OCI-LY3 (cell line): ENCODE results near the gene FAM219A.

ENCODE experiments used
- H2AFZ ChIP-seq: fragments of 200-600, 300-600 bp; shearing (Covaris generic); 2 replicates; pipeline ENCODE4 v1.6.0; 2014; ENCODE audit warnings: antibody characterized with exemption, low read depth, low read length
- H3K27ac ChIP-seq: fragments of 200-600, 300-600 bp; sonication (generic); 2 replicates; pipeline ENCODE4 v1.5.1; 2014; ENCODE audit warnings: mild to moderate bottlenecking, low read length, moderate library complexity, mixed read lengths
- H3K27me3 ChIP-seq: fragments of 200-600, 300-600 bp; sonication (generic); 2 replicates; pipeline ENCODE4 v1.6.1; 2014; ENCODE audit warnings: low read depth, low read length, mixed read lengths
- H3K36me3 ChIP-seq: fragments of 200-600, 300-600 bp; sonication (generic); replicated peaks from 2 replicates; pipeline ENCODE3; 2014; ENCODE audit warnings: low read depth, low read length, mixed read lengths
- H3K4me1 ChIP-seq: fragments of 300-600, 200-600 bp; sonication (generic); 2 replicates; pipeline ENCODE4 v1.6.1; 2014; ENCODE audit warnings: low read length, mixed read lengths
- H3K4me2 ChIP-seq: fragments of 200-600, 300-600 bp; sonication (generic); 2 replicates; pipeline ENCODE4 v1.6.1; 2014; ENCODE audit warnings: low read length, mixed read lengths
- H3K4me3 ChIP-seq: fragments of 300-600, 200-600 bp; sonication (generic); 2 replicates; pipeline ENCODE4 v1.5.1; 2014; ENCODE audit warnings: antibody characterized with exemption, mild to moderate bottlenecking, low read length, moderate library complexity
- H3K79me2 ChIP-seq: fragments of 300-600, 200-600 bp; shearing (Covaris generic); 2 replicates; pipeline ENCODE4 v1.6.1; 2014; ENCODE audit warnings: mild to moderate bottlenecking, low read length, mixed read lengths
- H3K9ac ChIP-seq: fragments of 300-600, 200-600 bp; shearing (Covaris generic); 2 replicates; pipeline ENCODE4 v1.6.0; 2014; ENCODE audit warnings: mild to moderate bottlenecking, low read length, moderate library complexity
- H3K9me3 ChIP-seq: fragments of 200-600, 300-600 bp; shearing (Covaris generic); 2 replicates; pipeline ENCODE4 v1.6.1; 2014; ENCODE audit warnings: low read length, mixed read lengths; ENCODE audit not compliant: insufficient read depth
- H4K20me1 ChIP-seq: fragments of 200-600, 300-600 bp; sonication (generic); 2 replicates; pipeline ENCODE4 v1.6.1; 2016; ENCODE audit warnings: low read length, mixed read lengths; ENCODE audit not compliant: insufficient read depth
- CTCF ChIP-seq: fragments of 200-600, 300-600 bp; sonication (generic); IDR thresholded peaks from 2 replicates; pipeline ENCODE4 v1.5.1; 2014; ENCODE audit warnings: antibody characterized with exemption, low read length, low read depth
- EZH2phosphoT487 ChIP-seq: fragments of 200-600 bp; shearing (Covaris generic); IDR thresholded peaks from 2 replicates; pipeline ENCODE4 v1.6.1; 2018; ENCODE audit warnings: antibody characterized with exemption, mixed run types, low read depth

FAM219A gene

DNA sequence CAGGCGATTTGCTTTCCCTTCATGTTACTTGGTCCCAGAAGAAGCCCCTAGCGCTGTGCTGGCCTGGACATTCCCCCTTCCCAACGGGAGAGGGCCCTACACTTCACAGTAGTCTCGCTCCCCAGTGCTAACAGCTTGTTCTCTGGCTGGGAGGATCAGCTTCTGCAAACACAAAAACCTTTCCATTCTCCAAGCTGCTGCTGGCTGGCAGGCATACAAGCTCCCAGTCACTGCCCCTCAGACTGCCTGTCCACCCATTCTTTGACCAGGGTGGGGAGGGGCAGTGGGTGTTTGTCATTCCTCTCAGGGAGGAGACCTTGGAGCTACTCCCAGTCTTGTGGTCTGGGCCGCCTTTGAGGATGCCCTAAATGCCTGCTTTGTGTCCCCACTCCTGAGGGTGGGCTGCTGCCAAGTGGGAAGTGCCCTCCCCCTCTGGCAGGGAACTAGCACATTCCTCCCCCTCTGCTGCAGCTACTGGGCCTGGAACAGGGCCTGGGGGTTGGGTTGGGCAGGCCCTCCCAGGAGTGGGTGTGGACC is 43.6 kb upstream of the FAM219A start:
- no peaks in the 10 kb centered on the region for H3K9me3 ChIP-seq
- no peak overlapping the region for H3K4me2 ChIP-seq
- peaks cover 18% of the 10 kb centered on the region for H3K27me3 ChIP-seq
- TF ChIP-seq EZH2phosphoT487, result no peak
- no peak for TF ChIP-seq CTCF
- no peaks in the 10 kb centered on the region for H3K36me3 ChIP-seq
- H3K9ac ChIP-seq, result no peak overlapping the region
- 0 out of 2 replicates have a peak, but pooled peaks cover 6% of the 10 kb centered on the region for H4K20me1 ChIP-seq
- H3K27ac ChIP-seq, result no peak overlapping the region
- no peaks in the 10 kb centered on the region for H3K79me2 ChIP-seq
- H3K4me3 ChIP-seq, result no peak overlapping the region
- no peak overlapping the region for H2AFZ ChIP-seq
- peaks cover 3% of the 10 kb centered on the region; the same call in 1 of the 2 replicates for H3K4me1 ChIP-seq

DNA sequence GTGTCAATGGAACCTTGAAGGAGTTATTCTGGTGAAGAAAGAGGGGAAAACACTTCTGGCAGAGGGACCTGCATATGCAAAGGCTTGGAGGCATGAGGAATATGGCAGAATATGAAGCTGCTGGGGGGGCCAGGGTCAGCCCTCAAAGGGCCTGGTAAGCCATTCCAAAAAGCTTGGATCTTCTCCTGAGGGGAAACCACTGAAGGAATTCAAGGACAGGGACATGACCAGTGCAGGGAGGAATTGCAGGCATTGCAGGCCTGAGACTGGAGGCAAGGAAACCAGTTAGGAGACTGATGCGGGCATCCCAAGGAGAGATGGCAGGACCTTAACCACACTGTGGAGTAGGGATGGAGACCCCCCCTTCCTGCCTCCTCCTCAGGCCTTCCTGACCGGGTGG is 43.0 kb upstream of the FAM219A start:
- Histone ChIP-seq H3K27ac (no peak overlapping the region), H3K9me3 (no peaks in the 10 kb centered on the region), H3K79me2 (no peaks in the 10 kb centered on the region), H3K9ac (no peak overlapping the region), H3K4me2 (no peak overlapping the region), H3K27me3 (peaks cover 18% of the 10 kb centered on the region), H3K4me3 (no peak overlapping the region), H2AFZ (no peak overlapping the region), H3K4me1 (peaks cover 3% of the 10 kb centered on the region; the same call in 1 of the 2 replicates), H4K20me1 (0 out of 2 replicates have a peak, but pooled peaks cover 6% of the 10 kb centered on the region), H3K36me3 (no peaks in the 10 kb centered on the region)
- TF ChIP-seq EZH2phosphoT487 (no peak), CTCF (no peak)

- H3K27ac ChIP-seq, result no peak overlapping the region
- no peak overlapping the region for H3K9ac ChIP-seq
- H3K4me2 ChIP-seq, result peak overlapping the region; percentile 10; the same call in 1 of the 2 replicates
- H3K4me3 ChIP-seq, result no peak overlapping the region
- no peaks in the 10 kb centered on the region for H3K79me2 ChIP-seq
- no peaks in the 10 kb centered on the region for H3K9me3 ChIP-seq
- peaks cover 3% of the 10 kb centered on the region; the same call in 1 of the 2 replicates for H3K4me1 ChIP-seq
- no peaks in the 10 kb centered on the region for H3K36me3 ChIP-seq
- TF ChIP-seq CTCF (peak; percentile 97), EZH2phosphoT487 (no peak)
- H4K20me1 ChIP-seq, result 0 out of 2 replicates have a peak, but pooled peaks cover 6% of the 10 kb centered on the region
- no peak overlapping the region for H2AFZ ChIP-seq
- H3K27me3 ChIP-seq, result peaks cover 18% of the 10 kb centered on the region
These were observed 42.4 kb upstream of the FAM219A start for GRCh38 chr9:34500623-34501267.

DNA sequence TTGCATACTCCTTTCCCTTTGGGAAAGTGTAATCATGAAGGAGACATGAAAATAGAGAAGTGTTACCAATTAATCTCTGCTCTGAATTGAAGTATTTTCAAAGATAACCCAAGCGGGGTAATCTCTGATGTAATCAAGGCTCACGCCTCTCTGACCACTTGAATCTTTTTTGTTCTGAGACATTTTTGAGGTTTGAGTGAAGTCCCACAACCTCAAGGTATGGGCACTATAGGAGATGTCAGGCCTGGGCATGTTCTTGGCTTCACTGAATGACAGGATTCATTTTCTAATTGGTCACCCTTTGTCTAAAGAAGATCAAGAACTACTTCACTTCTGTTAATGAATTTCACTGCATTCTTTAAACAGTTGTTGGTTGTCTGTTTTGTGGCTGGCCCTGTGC is 40.7 kb upstream of the FAM219A start:
- no peaks in the 10 kb centered on the region for H3K36me3 ChIP-seq
- peaks cover 3% of the 10 kb centered on the region; the same call in 1 of the 2 replicates for H3K4me1 ChIP-seq
- no peaks in the 10 kb centered on the region for H3K79me2 ChIP-seq
- H3K4me3 ChIP-seq, result no peak overlapping the region
- no peak overlapping the region for H3K27ac ChIP-seq
- peaks cover 7% of the 10 kb centered on the region for H3K27me3 ChIP-seq
- no peaks in the 10 kb centered on the region for H3K9me3 ChIP-seq
- TF ChIP-seq CTCF (no peak), EZH2phosphoT487 (no peak)
- no peak overlapping the region for H3K4me2 ChIP-seq
- peaks cover 13% of the 10 kb centered on the region; the same call in 1 of the 2 replicates for H4K20me1 ChIP-seq
- H3K9ac ChIP-seq, result no peak overlapping the region
- H2AFZ ChIP-seq, result no peak overlapping the region
